Neural progenitor cell (in vitro differentiated cells): ENCODE data around the gene DCTN2. TPM values are rescaled to one million over a fixed set of nuclear protein-coding genes. Genes with fewer than 3 reads are reported as not detected.
"Not testable (repeated sequence)": the region's sequence is repeated elsewhere in the genome, so short reads cannot be mapped to it uniquely, and the experiment has no call there.

Experiments used
- DNase-seq: peaks from one replicate; pipeline ENCODE4 v3.0.0-alpha.2; 2016; ENCODE audit warnings: low spot score
- H2AFZ ChIP-seq: fragments of 200-600 bp; sonication (generic); replicated peaks from 2 replicates; pipeline ENCODE4 v1.6.1; 2016; ENCODE audit warnings: antibody characterized with exemption
- H3F3A ChIP-seq: fragments of 200-600 bp; sonication (generic); 2 replicates; pipeline ENCODE4 v1.6.1; 2016; ENCODE audit warnings: antibody characterized with exemption, low read depth
- H3K27ac ChIP-seq: fragments of 200-600 bp; sonication (generic); 2 replicates; pipeline ENCODE4 v1.5.1; 2016; ENCODE audit warnings: mild to moderate bottlenecking
- H3K27me3 ChIP-seq: fragments of 200-600 bp; sonication (generic); 2 replicates; pipeline ENCODE4 v1.6.1; 2016; ENCODE audit warnings: mild to moderate bottlenecking, moderate library complexity
- H3K36me3 ChIP-seq: fragments of 200-600 bp; sonication (generic); 2 replicates; pipeline ENCODE4 v1.5.1; 2016
- H3K4me1 ChIP-seq: fragments of 200-600 bp; sonication (generic); 2 replicates; pipeline ENCODE4 v1.6.1; 2016; ENCODE audit warnings: mixed run types
- H3K4me2 ChIP-seq: fragments of 200-600 bp; sonication (generic); 2 replicates; pipeline ENCODE4 v1.6.1; 2016
- H3K4me3 ChIP-seq: fragments of 200-600 bp; sonication (generic); 2 replicates; pipeline ENCODE4 v1.5.1; 2016
- H3K79me2 ChIP-seq: fragments of 200-600 bp; sonication (generic); 2 replicates; pipeline ENCODE4 v1.6.1; 2016; ENCODE audit warnings: low read depth
- H3K9ac ChIP-seq: fragments of 200-600 bp; sonication (generic); 2 replicates; pipeline ENCODE4 v1.6.1; 2016
- H3K9me3 ChIP-seq: fragments of 200-600 bp; sonication (generic); 2 replicates; pipeline ENCODE4 v1.5.1; 2016; ENCODE audit warnings: low read depth
- H4K20me1 ChIP-seq: fragments of 200-600 bp; sonication (generic); 2 replicates; pipeline ENCODE4 v1.6.1; 2016; ENCODE audit warnings: low read depth
- H3K27ac Mint-ChIP-seq: 3 replicates; pipeline ENCODE4 v1.8.0; 2021; ENCODE audit warnings: mixed read lengths
- H3K27me3 Mint-ChIP-seq: 2 replicates; pipeline ENCODE4 v1.8.0; 2022; ENCODE audit warnings: low read depth, mild to moderate bottlenecking, inconsistent platforms, moderate library complexity, mixed read lengths; ENCODE audit not compliant: insufficient read depth
- H3K36me3 Mint-ChIP-seq: 3 replicates; pipeline ENCODE4 v1.8.0; 2021; ENCODE audit warnings: mixed read lengths
- H3K4me1 Mint-ChIP-seq: 3 replicates; pipeline ENCODE4 v1.8.0; 2021; ENCODE audit warnings: mixed read lengths
- H3K4me3 Mint-ChIP-seq: 3 replicates; pipeline ENCODE4 v1.8.0; 2021; ENCODE audit warnings: mild to moderate bottlenecking, moderate library complexity, mixed read lengths
- H3K9me3 Mint-ChIP-seq: 3 replicates; pipeline ENCODE4 v1.8.0; 2020; ENCODE audit warnings: mixed read lengths
- CTCF ChIP-seq: fragments of 200-600 bp; sonication (generic); IDR thresholded peaks from 2 replicates; pipeline ENCODE4 v1.5.1; 2017; ENCODE audit warnings: antibody characterized with exemption, mild to moderate bottlenecking
- EZH2 ChIP-seq: fragments of 200-600 bp; sonication (generic); IDR thresholded peaks from 2 replicates; pipeline ENCODE4 v1.6.1; 2017; ENCODE audit warnings: antibody characterized with exemption, mild to moderate bottlenecking, moderate library complexity
- EZH2phosphoT487 ChIP-seq: fragments of 200-600 bp; sonication (generic); IDR thresholded peaks from 2 replicates; pipeline ENCODE4 v1.6.1; 2017; ENCODE audit warnings: antibody characterized with exemption
- total RNA-seq: library from RNA; depleted of rRNA; stranded (reverse); fragments of >200 nt; gene quantifications from 2 replicates; pipeline ENCODE4 v1.2.3, GENCODE V29; 2015; ENCODE audit warnings: low replicate concordance

The DCTN2 gene
- total RNA-seq, 1 donor from 2014 or later, result 147 TPM

DNA sequence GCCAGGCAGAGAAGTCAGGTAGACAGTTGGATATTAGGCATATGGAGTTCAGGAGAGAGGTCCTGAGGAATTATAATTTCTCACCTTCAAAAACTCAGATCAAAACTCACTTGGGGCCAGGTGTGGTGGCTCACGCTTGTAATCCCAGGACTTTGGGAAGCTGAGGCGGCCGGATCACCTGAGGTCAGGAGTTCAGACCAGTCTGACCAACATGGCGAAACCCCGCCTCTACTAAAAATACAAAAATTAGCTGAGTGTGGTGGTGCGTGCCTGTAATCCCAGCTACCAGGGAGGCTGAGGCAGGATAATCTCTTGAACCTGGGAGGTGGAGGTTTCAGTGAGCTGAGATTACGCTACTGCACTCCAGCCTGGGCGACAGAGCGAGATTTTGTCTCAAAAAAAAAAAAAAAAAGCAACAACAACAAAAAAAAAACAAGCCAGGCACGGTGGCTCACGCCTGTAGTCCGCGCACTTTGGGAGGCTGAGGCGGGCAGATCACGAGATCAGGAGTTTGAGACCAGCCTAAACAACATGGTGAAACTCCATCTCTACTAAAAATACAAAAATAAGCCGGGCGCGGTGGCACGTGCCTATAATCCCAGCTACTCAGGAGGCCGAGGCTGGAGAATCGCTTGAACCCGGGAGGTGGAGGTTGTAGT is 44.6 kb downstream of the DCTN2 start:
- H3F3A ChIP-seq, H3K27me3 ChIP-seq, H3K4me1 Mint-ChIP-seq, H2AFZ ChIP-seq, H3K4me3 ChIP-seq, DNase-seq, H3K4me1 ChIP-seq, H3K27ac ChIP-seq, H3K79me2 ChIP-seq, H3K9me3 ChIP-seq, H3K27ac Mint-ChIP-seq, H3K9me3 Mint-ChIP-seq, H3K4me3 Mint-ChIP-seq, H3K27me3 Mint-ChIP-seq, H4K20me1 ChIP-seq, H3K9ac ChIP-seq, H3K4me2 ChIP-seq: not testable (repeated sequence)
- peaks cover 52% of the 10 kb centered on the region for H3K36me3 Mint-ChIP-seq
- H3K36me3 ChIP-seq, result peaks cover 14% of the 10 kb centered on the region

- Histone ChIP-seq H3K4me3 (no peak overlapping the region), H3K36me3 (peaks cover 14% of the 10 kb centered on the region), H3F3A (no peaks in the 10 kb centered on the region), H3K27me3 (no peaks in the 10 kb centered on the region), H2AFZ (no peak overlapping the region), H3K27ac (no peak overlapping the region), H3K79me2 (no peaks in the 10 kb centered on the region), H3K9ac (no peak overlapping the region), H3K4me2 (no peak overlapping the region), H4K20me1 (no peaks in the 10 kb centered on the region), H3K4me1 (no peaks in the 10 kb centered on the region), H3K9me3 (no peaks in the 10 kb centered on the region)
- no peaks in the 10 kb centered on the region for H3K9me3 Mint-ChIP-seq
- H3K27ac Mint-ChIP-seq, result no peak overlapping the region
- peaks cover 48% of the 10 kb centered on the region for H3K36me3 Mint-ChIP-seq
- TF ChIP-seq EZH2 (no peak), EZH2phosphoT487 (no peak), CTCF (no peak)
- H3K4me3 Mint-ChIP-seq, result no peak overlapping the region
- H3K27me3 Mint-ChIP-seq, result peaks cover 5% of the 10 kb centered on the region
- peaks cover 5% of the 10 kb centered on the region for H3K4me1 Mint-ChIP-seq
- no peak for DNase-seq
These were observed 46.8 kb downstream of the DCTN2 start for GRCh38 chr12:57500213-57500612.

GRCh38 chr12:57498571-57498970 is 48.4 kb downstream of the DCTN2 start:
- H3K79me2 ChIP-seq, result no peaks in the 10 kb centered on the region
- H3F3A ChIP-seq, result no peaks in the 10 kb centered on the region
- no peak for DNase-seq
- no peak overlapping the region for H2AFZ ChIP-seq
- TF ChIP-seq EZH2phosphoT487 (no peak), CTCF (no peak), EZH2 (no peak)
- H3K4me1 ChIP-seq, result no peaks in the 10 kb centered on the region
- no peak overlapping the region for H3K27ac Mint-ChIP-seq
- peaks cover 4% of the 10 kb centered on the region for H3K27me3 Mint-ChIP-seq
- H3K9me3 Mint-ChIP-seq, result no peaks in the 10 kb centered on the region
- no peak overlapping the region for H3K4me3 Mint-ChIP-seq
- H3K27ac ChIP-seq, result no peak overlapping the region
- H3K4me3 ChIP-seq, result no peak overlapping the region
- no peaks in the 10 kb centered on the region for H3K9me3 ChIP-seq
- no peaks in the 10 kb centered on the region for H4K20me1 ChIP-seq
- peaks cover 17% of the 10 kb centered on the region for H3K36me3 ChIP-seq
- peaks cover 46% of the 10 kb centered on the region for H3K36me3 Mint-ChIP-seq
- no peak overlapping the region for H3K9ac ChIP-seq
- no peaks in the 10 kb centered on the region for H3K4me1 Mint-ChIP-seq
- H3K27me3 ChIP-seq, result no peaks in the 10 kb centered on the region
- H3K4me2 ChIP-seq, result no peak overlapping the region

- H3K27ac Mint-ChIP-seq, result no peak overlapping the region
- no peak overlapping the region for H3K4me3 ChIP-seq
- H4K20me1 ChIP-seq, result no peaks in the 10 kb centered on the region
- no peak overlapping the region for H3K9ac ChIP-seq
- H3K4me3 Mint-ChIP-seq, result no peak overlapping the region
- H3K36me3 ChIP-seq, result peaks cover 17% of the 10 kb centered on the region
- TF ChIP-seq EZH2phosphoT487 (no peak), CTCF (peak; percentile 13)
- no peak overlapping the region for H3K4me2 ChIP-seq
- H3K27ac ChIP-seq, result no peak overlapping the region
- H3K4me1 Mint-ChIP-seq, result no peaks in the 10 kb centered on the region
- peaks cover under 1% of the 10 kb centered on the region for H3F3A ChIP-seq
- H3K79me2 ChIP-seq, result no peaks in the 10 kb centered on the region
- H3K36me3 Mint-ChIP-seq, result peaks cover 45% of the 10 kb centered on the region
- no peak for DNase-seq
- no peaks in the 10 kb centered on the region for H3K9me3 Mint-ChIP-seq
- no peaks in the 10 kb centered on the region for H3K27me3 ChIP-seq
- peaks cover 4% of the 10 kb centered on the region for H3K27me3 Mint-ChIP-seq
- no peaks in the 10 kb centered on the region for H3K9me3 ChIP-seq
- no peak overlapping the region for H2AFZ ChIP-seq
- no peaks in the 10 kb centered on the region for H3K4me1 ChIP-seq
These were observed 48.9 kb downstream of the DCTN2 start for GRCh38 chr12:57498132-57498502.
